HL-60/S4 (cell line): Measurements from ENCODE around the gene MCM9.

ENCODE experiments used
- in situ Hi-C: fragments of 300-500 bp; cut with MboI; formaldehyde crosslinking; loops from 2 replicates; pipeline ENCODE4 v1.14.3; 2022; ENCODE audit warnings: low sequenced_read_pairs

MCM9 gene

DNA sequence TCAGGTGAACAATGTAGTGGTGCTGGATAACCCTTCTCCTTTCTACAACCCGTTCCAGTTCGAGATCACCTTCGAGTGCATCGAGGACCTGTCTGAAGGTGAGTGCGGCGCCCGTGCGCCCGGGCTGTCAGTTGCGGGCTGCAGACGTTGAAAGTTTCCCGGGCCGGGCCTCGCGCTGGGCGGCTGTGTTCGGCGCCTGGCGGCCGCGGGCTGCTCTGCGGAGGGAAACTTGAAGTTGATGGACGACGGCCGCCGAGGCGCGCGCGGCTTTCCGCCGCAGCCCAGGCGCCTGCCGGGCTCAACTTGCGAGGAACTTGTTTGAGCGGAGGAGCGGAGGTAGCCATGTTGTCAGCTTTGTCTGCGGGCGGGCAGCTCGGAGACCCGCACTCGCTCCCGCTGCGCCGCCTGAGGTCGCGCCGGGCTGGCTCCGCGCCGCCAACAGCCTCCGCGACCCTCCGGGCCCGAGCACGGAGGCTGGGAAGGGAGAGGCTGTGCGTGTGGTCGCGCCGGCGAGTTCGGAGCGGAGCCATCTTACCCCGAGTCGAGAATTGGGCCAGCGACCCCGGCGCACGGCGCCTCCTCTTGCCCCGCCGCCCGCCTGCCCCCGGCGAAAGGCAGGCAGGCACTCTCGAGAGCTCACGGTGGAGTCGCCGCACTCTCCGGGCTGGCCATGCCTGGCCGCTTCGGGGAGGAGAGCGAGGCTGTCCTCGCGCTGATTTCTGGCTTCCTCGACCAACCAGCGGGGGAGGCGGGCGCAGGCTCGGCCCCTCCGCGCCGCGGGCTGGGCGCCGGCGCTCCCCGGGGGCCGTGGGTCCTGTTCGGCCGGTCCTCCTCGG is 40.3 kb downstream of the MCM9 start:
- in situ Hi-C loops: no loop called here

GRCh38 chr6:118893807-118894424 is 41.0 kb downstream of the MCM9 start, which contains the start of gene ASF1A:
ASF1A (plus strand) TSS chr6:118894152; CDS start chr6:118894414, 262 bp downstream.
- in situ Hi-C loops: no loop called here

DNA sequence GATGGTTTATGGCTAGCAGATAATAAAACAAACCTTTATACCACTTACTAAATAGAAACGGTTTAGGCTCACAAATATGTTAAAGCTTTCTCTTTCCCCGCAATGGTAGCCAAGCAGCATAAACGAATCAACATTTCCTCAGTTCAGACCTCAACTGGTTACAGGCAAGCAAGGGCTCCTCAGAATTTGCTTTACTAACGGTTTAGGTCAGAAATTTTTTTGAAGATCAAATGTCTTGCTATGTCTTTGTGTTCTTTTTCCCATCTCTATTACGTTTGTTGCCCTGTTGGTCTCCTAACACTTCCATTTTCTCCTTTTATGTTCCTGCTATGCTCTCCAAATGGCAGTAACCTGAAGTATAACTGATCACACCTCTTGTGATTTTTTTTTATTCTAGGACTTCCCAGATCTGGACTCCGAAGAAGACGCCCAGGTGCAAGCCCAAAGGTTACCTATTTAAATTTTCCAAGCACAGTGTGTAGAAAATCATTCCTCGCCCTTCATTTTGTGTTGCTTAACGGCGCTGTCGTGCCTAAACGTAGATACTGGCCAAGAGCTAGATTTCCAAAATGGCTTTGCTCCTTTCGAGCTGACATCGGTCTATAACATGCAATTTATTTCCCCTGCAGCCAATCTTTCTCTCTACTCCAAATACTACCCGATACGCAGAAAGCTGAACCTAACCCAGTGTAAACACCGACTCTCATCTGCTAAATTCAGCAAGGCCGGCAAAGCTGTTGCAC is 41.7 kb downstream of the MCM9 start:
- in situ Hi-C loops: no loop called here

- in situ Hi-C loops: no loop called here
Measured at GRCh38 chr6:118892355-118892991, 42.5 kb downstream of the MCM9 start.

DNA sequence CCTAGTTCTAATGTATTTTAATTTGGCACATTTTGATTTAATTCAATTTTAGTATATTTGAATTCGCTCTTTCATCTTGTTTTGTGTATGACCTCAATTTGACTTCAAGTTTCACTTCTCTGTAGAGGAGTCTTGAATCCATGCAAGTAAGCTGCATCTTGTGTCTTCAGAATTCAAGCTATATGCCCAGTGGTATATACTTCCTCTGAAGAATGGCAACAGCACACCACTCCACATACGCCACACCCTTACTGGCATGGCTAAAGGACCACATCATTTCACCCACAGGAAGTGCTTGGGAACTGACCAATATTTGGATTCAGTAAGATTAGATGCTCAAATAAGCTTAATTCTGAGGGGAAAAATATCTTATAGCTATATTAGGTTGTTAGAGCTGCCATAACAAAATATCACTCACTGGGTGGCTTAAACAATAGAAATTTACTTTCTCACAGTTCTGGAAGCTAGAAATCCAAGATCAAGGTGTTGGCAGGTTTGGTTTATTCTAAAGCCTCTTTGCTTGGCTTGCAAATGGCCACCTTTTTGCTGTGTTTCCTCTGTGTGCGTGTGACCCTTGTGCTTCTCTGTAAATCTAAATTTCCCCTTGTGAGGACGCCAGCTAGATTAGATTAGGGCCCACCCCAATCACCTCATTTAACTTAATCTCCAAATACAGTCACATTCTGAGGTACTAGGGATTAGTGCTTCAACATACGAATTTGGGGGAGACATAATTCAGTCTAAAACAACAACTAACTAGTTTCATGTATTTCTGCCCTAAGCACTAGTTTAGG is 43.8 kb downstream of the MCM9 start:
- in situ Hi-C loops: no loop called here

- in situ Hi-C loops: no loop called here
Measured at GRCh38 chr6:118889163-118889562, 45.8 kb downstream of the MCM9 start.

DNA sequence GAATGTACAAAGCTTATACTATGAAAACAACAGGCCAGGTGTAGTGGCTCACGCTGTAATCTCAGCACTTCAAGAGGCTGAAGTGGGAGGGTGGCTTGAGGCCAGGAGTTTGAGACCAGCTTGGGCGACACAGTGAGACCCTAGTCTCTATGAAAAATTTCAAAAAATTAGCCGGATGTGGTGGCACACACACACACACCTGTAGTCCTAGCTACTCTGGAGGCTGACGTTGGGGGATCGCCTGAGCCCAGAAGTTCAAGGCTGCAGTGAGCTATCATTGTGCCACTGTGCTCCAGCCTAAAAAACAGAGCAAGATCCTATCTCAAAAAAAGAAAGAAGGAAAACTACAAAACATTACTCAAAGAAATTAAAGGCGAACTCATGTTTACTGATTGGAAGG is 48.3 kb downstream of the MCM9 start:
- in situ Hi-C loops: no loop called here

DNA sequence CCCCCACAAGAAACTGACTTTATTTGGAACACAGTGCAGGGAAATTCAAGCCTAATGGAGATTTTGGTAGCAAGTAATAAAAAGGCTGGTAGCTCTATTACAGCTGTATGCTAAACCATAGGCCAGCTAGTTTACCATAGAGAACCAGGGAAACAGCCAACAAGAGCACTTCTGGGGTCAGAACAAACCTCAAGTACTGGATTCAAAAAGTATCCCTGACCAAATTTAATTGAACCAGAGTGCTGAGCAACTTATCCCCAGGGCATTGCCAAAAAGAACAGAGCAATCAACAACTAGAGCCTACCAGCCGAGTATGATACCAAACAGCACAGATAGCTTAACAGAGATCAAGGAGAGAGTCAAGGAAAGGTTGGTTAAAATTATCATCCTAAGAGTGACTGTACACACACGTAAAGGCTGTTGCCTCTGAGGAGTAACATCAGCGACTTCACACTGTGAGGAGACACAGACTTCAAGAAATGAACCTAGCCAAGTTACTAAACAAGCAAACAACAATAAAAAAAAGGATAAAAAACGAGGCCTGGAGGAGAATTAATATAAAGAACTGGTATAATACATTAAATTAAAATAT is 52.5 kb downstream of the MCM9 start:
- in situ Hi-C loops: no loop called here

- in situ Hi-C loops: no loop called here
Measured at GRCh38 chr6:118881440-118882313, 53.3 kb downstream of the MCM9 start.

DNA sequence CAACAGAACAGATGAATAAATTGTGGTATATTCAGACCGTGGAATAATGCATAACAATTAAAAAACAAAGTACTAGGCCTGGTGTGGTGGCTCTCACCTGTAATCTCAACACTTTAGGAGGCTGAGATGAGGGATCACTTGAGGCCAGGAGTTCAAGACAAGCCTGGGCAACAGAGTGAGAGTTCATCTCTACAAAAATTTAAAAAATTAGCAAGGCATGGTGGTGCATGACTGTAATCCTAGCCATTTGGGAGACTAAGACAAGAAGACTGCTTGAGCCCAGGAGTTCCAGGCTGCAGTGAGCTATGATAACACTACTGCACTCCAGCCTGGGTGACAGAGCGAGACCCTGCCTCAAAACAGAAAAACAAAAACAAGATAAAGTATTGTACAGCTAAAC is 57.2 kb downstream of the MCM9 start:
- in situ Hi-C loops: no loop called here

GRCh38 chr6:118876814-118877213 is 58.1 kb downstream of the MCM9 start:
- in situ Hi-C loops: no loop called here

- in situ Hi-C loops: no loop called here
Measured at GRCh38 chr6:118876198-118876597, 58.8 kb downstream of the MCM9 start.

GRCh38 chr6:118875672-118876071 is 59.3 kb downstream of the MCM9 start:
- in situ Hi-C loops: no loop called here

- in situ Hi-C loops: no loop called here
Measured at GRCh38 chr6:118873239-118873638, 61.7 kb downstream of the MCM9 start.

DNA sequence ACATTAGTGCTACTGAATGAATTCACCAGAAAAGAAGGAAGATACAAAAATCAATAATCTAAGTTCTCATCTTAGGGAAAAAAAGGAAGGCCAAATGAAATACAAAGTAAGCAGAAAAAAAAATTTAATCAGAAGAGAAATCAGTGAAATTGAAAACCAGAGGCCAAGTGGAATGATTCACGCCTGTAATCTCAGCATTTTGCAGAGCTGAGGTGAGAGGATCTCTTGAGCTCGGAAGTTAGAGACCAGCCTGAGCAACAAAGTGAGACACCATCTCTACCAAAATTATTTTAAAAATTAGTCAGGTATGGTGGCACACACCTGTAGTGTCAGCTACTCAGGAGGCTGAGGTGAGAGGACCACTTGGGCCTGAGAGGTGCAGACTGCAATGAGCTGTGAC is 62.2 kb downstream of the MCM9 start:
- in situ Hi-C loops: no loop called here

GRCh38 chr6:118872318-118872717 is 62.6 kb downstream of the MCM9 start:
- in situ Hi-C loops: no loop called here

GRCh38 chr6:118871331-118871730 is 63.6 kb downstream of the MCM9 start:
- in situ Hi-C loops: no loop called here

- in situ Hi-C loops: no loop called here
Measured at GRCh38 chr6:118869894-118870589, 64.9 kb downstream of the MCM9 start.

DNA sequence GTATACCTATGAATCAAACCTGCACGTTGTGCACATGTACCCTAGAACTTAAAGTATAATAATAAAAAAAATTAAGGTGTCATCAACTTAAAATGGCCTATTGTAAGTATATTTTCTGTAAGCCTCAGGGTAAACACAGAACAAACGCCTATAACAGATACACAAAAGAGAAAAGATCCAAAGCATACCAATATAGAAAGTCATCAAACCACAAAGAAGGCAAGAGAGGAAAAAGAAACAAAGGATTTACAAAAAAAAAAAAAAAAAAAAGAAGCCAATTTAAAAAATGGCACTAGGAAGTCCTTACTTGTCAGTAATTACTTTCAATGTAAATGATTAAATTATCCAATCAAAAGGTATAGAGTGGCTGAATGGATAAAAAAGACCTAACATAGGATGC is 65.6 kb downstream of the MCM9 start:
- in situ Hi-C loops: no loop called here
